Chondrocyte (in vitro differentiated cells): ENCODE measurements around the gene RAD51AP2. TPM values are rescaled to one million over a fixed set of nuclear protein-coding genes. Genes with fewer than 3 reads are reported as not detected.

Experiments
- DNase-seq: peaks from one replicate; pipeline ENCODE4 v3.0.0; 2021; ENCODE audit warnings: mixed read lengths, low spot score
- H3K27ac Mint-ChIP-seq: one replicate; pipeline ENCODE4 v1.8.0; 2021; ENCODE audit warnings: mild to moderate bottlenecking, moderate library complexity, mixed read lengths; ENCODE audit not compliant: unreplicated experiment
- H3K27me3 Mint-ChIP-seq: 2 replicates; pipeline ENCODE4 v1.8.0; 2021; ENCODE audit warnings: low read depth, mixed read lengths
- H3K36me3 Mint-ChIP-seq: 2 replicates; pipeline ENCODE4 v1.8.0; 2021; ENCODE audit warnings: low read depth, mixed read lengths
- H3K4me1 Mint-ChIP-seq: 2 replicates; pipeline ENCODE4 v1.8.0; 2021; ENCODE audit warnings: low read depth, mild to moderate bottlenecking, mixed read lengths
- H3K4me3 Mint-ChIP-seq: one replicate; pipeline ENCODE4 v1.8.0; 2021; ENCODE audit warnings: mild to moderate bottlenecking, moderate library complexity, mixed read lengths; ENCODE audit not compliant: unreplicated experiment
- H3K9me3 Mint-ChIP-seq: 2 replicates; pipeline ENCODE4 v1.8.0; 2021; ENCODE audit warnings: low read depth, mixed read lengths
- total RNA-seq: library from RNA; stranded (reverse); gene quantifications from 3 replicates; pipeline ENCODE4 v1.2.1, GENCODE V29; 2021
- TF ChIP-seq, protein P1 (sequence below): fragments of 200-600 bp; sonication (generic); IDR thresholded peaks from 2 replicates; pipeline ENCODE4 v1.5.0; 2021; ENCODE audit warnings: antibody characterized with exemption, mild to moderate bottlenecking, moderate library complexity

RAD51AP2 gene
- total RNA-seq, 1 donor from 2014 or later = not detected

- H3K27me3 Mint-ChIP-seq = peaks cover 73% of the 10 kb centered on the region
- no peaks in the 10 kb centered on the region for H3K9me3 Mint-ChIP-seq
- no peak for DNase-seq
- peaks cover 3% of the 10 kb centered on the region for H3K36me3 Mint-ChIP-seq
- H3K4me1 Mint-ChIP-seq = peaks cover 21% of the 10 kb centered on the region
- no peak overlapping the region for H3K27ac Mint-ChIP-seq
- TF ChIP-seq, protein P1, sequence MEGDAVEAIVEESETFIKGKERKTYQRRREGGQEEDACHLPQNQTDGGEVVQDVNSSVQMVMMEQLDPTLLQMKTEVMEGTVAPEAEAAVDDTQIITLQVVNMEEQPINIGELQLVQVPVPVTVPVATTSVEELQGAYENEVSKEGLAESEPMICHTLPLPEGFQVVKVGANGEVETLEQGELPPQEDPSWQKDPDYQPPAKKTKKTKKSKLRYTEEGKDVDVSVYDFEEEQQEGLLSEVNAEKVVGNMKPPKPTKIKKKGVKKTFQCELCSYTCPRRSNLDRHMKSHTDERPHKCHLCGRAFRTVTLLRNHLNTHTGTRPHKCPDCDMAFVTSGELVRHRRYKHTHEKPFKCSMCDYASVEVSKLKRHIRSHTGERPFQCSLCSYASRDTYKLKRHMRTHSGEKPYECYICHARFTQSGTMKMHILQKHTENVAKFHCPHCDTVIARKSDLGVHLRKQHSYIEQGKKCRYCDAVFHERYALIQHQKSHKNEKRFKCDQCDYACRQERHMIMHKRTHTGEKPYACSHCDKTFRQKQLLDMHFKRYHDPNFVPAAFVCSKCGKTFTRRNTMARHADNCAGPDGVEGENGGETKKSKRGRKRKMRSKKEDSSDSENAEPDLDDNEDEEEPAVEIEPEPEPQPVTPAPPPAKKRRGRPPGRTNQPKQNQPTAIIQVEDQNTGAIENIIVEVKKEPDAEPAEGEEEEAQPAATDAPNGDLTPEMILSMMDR = no peak
- no peak overlapping the region for H3K4me3 Mint-ChIP-seq
Measured at GRCh38 chr2:17544256-17544655, 26.0 kb upstream of the RAD51AP2 start.

- no peak overlapping the region for H3K27ac Mint-ChIP-seq
- no peak for DNase-seq
- no peaks in the 10 kb centered on the region for H3K9me3 Mint-ChIP-seq
- H3K4me3 Mint-ChIP-seq = no peak overlapping the region
- peaks cover 3% of the 10 kb centered on the region for H3K36me3 Mint-ChIP-seq
- H3K4me1 Mint-ChIP-seq = peaks cover 24% of the 10 kb centered on the region
- TF ChIP-seq, protein P1 = no peak
- peaks cover 73% of the 10 kb centered on the region for H3K27me3 Mint-ChIP-seq
Measured at GRCh38 chr2:17543848-17544247, 25.6 kb upstream of the RAD51AP2 start.

DNA sequence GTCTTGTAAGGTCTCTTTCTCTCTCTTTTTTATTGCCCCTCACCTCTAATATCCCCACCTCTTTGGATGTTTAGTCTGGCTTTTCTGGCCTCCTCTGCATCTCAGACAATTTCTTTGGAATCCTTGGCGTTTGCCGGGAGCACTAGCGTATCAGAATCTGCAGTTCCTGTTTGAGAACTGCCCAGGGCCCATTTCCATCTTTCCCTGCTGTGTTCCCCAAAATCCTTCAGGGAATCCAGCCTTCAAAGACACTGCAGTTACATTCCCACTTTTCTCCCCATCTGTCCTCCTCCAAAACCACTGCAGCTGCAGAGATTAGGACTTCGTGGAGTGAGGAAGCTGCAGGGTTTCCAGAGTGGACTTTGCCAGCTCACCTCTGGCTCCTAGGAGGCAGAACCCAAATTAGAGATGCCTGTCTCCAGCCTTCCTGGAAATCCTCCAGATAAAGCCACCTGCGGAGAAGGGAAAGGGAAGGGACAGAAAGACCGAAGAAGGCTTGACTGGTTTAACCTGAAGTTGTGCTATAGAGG is 25.0 kb upstream of the RAD51AP2 start:
- Mint-ChIP-seq H3K27ac (no peak overlapping the region), H3K4me1 (peaks cover 29% of the 10 kb centered on the region), H3K4me3 (no peak overlapping the region), H3K9me3 (no peaks in the 10 kb centered on the region), H3K36me3 (peaks cover 3% of the 10 kb centered on the region), H3K27me3 (peaks cover 70% of the 10 kb centered on the region)
- no peak for DNase-seq
- TF ChIP-seq, protein P1 = no peak

GRCh38 chr2:17542471-17542870 is 24.2 kb upstream of the RAD51AP2 start:
- Mint-ChIP-seq H3K36me3 (peaks cover 3% of the 10 kb centered on the region), H3K27ac (no peak overlapping the region), H3K4me3 (no peak overlapping the region), H3K9me3 (no peaks in the 10 kb centered on the region), H3K4me1 (peaks cover 30% of the 10 kb centered on the region), H3K27me3 (peaks cover 69% of the 10 kb centered on the region)
- TF ChIP-seq, protein P1 = no peak
- DNase-seq = no peak

DNA sequence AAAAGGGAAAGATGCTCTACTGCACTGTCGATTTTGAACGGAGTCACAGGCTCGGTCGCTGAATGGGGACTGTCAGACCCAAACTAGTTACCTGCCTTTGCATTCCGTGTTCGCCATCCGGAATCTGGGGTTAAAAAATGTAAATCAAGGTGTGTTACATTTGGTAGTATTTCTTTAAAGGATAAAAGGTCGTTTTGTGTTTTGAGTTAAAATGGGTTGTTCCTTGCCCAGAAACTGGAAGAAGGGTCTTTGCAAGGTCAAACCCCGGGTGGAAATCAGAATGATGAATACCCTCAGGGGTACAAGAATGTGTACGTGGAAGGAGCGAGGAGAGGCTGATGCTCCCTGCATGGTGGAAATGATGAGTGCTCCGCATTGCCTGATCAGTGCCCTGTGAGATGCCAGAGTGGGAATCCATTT is 23.3 kb upstream of the RAD51AP2 start:
- Mint-ChIP-seq H3K27ac (no peak overlapping the region), H3K36me3 (peaks cover 3% of the 10 kb centered on the region), H3K27me3 (peaks cover 73% of the 10 kb centered on the region), H3K4me3 (no peak overlapping the region), H3K9me3 (no peaks in the 10 kb centered on the region), H3K4me1 (peaks cover 30% of the 10 kb centered on the region)
- TF ChIP-seq, protein P1 = no peak
- no peak for DNase-seq
